Measurements from ENCODE around the gene TBC1D24.
A peak's percentile ranks its signal among the peaks of the same experiment; 100 is the strongest.
"Not testable (repeated sequence)": the region's sequence is repeated elsewhere in the genome, so short reads cannot be mapped to it uniquely, and the experiment has no call there.

The TBC1D24 gene

GRCh38 chr16:2533912-2534311 is 59.0 kb downstream of the TBC1D24 start:
- DNase-seq: no peak

GRCh38 chr16:2534335-2534734 is 59.4 kb downstream of the TBC1D24 start:
- not testable (repeated sequence) for DNase-seq

DNA sequence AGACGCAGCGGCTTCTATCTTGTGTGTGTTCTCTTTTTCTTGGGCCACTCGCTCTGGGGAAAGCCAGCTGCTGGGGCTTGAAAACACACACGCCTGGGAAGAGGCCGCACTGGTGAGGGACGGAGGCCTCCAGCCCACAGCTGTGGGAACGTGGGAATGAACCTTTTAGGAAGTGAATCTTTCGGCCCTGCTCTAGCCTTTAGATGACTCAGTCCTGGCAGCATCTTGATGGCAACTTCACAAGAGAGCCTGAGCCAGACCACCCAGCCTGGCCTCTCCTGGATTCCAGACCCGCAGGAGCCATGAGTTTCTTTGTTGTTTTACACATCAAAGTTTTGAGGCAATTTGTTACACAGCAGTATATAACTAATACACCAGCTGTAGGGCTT is 60.7 kb downstream of the TBC1D24 start:
- no peak for DNase-seq

DNA sequence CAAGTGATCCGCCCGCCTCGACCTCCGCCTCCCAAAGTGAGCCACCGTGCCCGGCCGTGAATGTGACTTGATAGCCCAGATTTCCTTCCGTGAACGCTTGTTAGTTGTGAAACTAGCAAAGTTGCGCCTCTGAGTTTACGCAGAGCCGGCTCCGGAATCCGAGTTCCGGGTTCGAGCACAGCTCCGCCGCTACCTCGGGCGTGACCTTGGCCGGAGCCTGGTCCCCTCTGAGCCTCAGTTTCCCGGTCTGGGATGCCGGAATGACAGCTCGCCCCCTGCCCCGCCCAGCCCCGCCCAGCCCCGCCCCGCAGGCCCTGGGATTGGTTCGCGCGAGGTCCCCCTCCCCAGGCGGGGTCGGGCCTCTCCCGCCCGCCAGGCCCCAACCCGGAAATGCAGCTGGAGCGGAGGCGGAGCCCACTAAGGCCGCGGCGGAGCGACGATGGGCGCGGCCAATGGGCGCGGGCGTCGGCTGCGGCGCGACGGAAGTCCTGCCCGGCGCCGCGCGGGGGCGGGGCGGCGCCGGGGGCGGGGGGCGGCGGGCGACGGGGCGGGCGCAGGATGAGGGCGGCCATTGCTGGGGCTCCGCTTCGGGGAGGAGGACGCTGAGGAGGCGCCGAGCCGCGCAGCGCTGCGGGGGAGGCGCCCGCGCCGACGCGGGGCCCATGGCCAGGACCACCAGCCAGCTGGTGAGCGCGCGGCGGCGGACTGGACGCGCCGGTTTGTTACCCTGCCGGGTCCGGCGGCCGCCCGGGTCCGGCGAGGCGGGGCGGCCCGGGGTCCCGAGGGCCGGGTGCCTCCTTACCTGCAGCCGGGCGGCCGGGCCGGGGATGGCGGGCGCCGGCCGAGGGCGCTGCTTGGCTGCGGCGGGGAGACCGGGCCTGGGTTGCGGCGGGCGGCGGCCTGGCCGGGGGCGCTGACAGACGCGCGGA is 62.8 kb downstream of the TBC1D24 start, which contains the start of gene PDPK1:
PDPK1 (plus strand) TSS at position 571 of the 929 bp plus-strand sequence; CDS start at position 663, 92 bp downstream.
- DNase-seq: peak; percentile 92

DNA sequence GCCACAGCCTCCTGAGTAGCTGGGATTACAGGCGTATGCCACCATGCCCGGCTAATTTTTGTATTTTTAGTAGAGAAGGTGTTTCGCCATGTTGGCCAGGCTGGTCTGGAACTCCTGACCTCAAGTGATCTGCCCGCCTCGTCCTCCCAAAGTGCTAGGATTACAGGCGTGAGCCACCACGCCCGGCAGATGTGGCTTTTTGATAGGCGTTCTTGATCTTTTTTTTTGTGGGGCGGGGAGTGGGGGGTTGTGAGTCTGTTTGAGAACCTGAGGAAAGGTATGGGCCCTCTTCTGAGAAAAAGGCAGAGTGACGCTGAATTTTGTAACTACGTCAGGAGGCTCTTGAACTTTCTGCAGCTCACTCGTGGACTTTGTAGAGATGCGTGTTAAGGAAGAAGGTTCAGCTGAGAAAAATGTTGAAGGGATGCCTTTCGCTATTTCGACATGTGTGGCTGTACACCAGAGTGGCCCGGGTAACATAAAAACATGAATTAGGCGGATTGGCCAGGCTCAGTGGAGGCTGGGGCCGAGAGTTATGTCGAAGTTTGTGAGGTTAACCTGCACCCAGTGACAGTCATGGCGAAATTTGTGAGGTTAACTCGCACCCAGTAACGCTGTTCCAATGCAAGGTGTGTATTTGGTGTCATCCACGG is 64.4 kb downstream of the TBC1D24 start:
- DNase-seq: not testable (repeated sequence)

DNA sequence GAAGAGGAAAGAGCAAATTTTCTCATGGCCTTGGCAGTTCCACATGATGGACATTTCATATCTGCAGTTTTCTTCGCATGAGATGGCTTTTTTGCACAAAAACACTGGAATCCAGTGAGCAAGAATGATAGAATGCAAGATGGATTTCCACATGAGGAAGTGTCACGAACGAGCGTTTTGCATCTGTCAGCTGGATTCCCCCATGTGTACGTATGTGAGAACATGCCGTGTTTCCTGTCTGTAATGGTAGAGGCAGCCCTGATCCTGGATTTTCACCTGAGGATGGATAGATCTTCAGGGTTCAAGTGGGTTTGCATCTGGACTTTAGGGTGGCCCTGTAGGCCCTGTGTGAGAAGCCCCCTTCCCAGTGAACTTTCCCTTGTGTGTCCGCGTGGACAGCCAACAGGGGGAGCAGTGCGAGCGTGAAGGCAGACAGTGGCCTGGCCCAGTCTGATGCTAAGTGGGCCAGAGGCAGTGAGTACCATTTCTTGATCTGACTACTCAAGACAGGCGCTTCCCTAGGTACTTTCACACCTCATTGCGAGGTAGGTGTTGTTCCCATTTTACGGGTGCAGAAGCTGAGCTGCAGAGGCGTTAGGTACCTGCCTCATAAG is 65.0 kb downstream of the TBC1D24 start:
- peak; percentile 52 to 60 for DNase-seq

GRCh38 chr16:2540912-2541311 is 66.0 kb downstream of the TBC1D24 start:
- DNase-seq: not testable (repeated sequence)

DNA sequence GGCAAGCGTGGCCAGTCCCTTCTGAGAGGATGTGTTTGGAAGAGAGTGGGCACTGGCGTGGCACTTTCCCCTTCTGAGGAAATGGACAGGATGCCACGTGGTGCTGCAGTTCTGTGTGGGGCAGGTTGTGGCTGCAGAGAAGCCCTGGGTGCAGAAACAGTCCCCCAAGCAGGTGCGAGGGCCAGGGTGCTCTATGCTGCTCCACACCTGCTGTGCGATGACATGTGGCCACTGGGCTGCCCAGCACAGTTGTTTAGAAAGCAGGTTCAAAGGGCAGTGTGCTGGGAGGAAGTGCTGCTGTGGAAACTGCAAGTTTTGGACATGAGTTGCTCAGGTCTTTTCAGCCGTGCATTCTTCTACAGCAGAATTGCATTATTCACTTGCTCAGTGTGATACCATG is 66.5 kb downstream of the TBC1D24 start:
- not testable (repeated sequence) for DNase-seq

GRCh38 chr16:2543771-2544170 is 68.8 kb downstream of the TBC1D24 start:
- not testable (repeated sequence) for DNase-seq

GRCh38 chr16:2550283-2550878 is 75.5 kb downstream of the TBC1D24 start:
- DNase-seq: not testable (repeated sequence)

DNA sequence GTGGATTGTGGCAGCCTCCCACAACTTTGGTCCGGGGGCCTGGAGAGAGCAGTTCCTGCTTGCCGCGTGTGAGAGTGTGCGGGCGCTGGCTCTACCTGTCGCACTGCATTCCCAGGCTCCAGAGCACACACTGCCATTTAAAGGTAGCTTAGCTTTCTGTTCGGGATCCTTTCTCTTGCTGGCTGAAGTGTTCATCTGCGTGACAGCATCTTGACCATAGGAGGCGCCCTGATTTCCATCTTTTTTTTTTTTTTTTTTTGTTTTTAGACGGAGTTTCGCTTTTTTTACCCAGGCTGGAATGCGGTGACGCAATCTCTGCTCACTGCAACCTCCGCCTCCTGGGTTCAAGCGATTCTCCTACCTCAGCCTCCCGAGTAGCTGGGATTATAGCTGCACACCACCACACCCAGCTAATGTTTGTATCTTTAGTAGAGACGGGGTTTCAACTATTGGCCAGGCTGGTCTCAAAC is 76.5 kb downstream of the TBC1D24 start:
- DNase-seq: not testable (repeated sequence)

DNA sequence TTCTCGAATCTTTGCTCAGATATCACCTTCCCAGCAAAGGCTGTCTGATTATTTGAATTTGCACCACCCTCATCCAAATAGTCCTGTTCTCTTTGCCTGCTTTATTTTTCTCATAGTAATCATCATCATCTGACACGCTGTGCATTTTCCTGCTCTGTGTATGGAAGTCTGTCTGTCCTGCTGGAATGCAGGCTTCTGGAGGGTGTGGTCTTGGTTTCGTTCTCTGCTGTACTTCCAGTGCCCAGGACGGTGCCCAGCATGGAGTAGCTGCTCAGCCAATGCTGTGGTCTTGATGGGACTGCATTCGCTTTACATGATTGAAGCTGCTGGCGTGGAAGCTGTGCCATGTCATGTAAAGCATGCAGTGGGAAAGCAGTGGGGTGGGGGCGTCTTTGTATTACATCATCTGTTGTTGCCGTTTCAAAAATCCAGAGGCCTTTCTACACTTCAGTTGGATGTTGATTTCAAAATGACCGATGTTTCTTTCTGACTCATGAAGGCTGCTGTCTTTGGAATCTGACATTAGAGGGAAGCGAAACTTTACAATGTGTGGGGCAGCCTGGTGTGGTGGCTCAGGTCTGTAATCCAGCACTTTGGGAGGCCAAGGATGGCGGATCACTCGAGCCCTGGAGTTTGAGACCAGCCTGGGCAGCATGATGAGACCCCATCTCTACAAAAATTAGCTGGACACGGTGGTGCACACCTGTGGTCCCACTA is 79.9 kb downstream of the TBC1D24 start:
- not testable (repeated sequence) for DNase-seq

Data from activated CD4-positive, alpha-beta T cell treated with anti-CD3 and anti-CD28 coated beads, Interleukin-2, amount 50 U/mL, for 48 hours (primary cell).